Measurements from ENCODE around the gene SFXN3. TPM values are rescaled to one million over a fixed set of nuclear protein-coding genes. Genes with fewer than 3 reads are reported as not detected.

Gene SFXN3
- total and polyA plus RNA-seq, 10 of the 15 experiments (the other 5 are each of a cell fraction or from before 2014, with no cell fraction given): 0.05 to 11.3 (median 1.2) TPM

- ChIA-PET CTCF (interaction anchor here (0.8 to 24.4 kb wide), 8 partner anchors 1 to 80 kb away, joined by 3 to 885 read pairs (median 16); partner anchors contain the start of genes KAZALD1, PDZD7 and SFXN3), RAD21 (ENCODE audit: unreplicated experiment) (interaction anchor here (1.4 to 7.5 kb wide), 5 partner anchors 11 to 80 kb away, joined by 4 to 68 read pairs (median 32); no protein-coding TSS in a partner anchor), SMC1A (ENCODE audit: uncharacterized antibody, unreplicated experiment) (interaction anchor here (1.0 to 2.9 kb wide), 5 partner anchors 8 to 80 kb away, joined by 4 to 16 read pairs (median 8); no protein-coding TSS in a partner anchor), POLR2A (interaction anchor here (0.6 to 5.2 kb wide), 13 partner anchors 10 to 1556 kb away, joined by 3 to 42 read pairs (median 5); partner anchors contain the start of genes OGA, PDZD7 and SFXN3)
- Histone ChIP-seq H3K36me3 (ENCODE audit: control insufficient read depth in 2 of 2, insufficient read depth in 2 of 2, low read length in 1 of 2) (no peaks in the 10 kb centered on the region), H3K4me1 (ENCODE audit: control insufficient read depth, insufficient read depth, low read length) (peaks cover 39% of the 10 kb centered on the region), H4K20me1 (ENCODE audit: control insufficient read depth, insufficient read depth) (no peaks in the 10 kb centered on the region), H3K9ac (ENCODE audit: control insufficient read depth, insufficient read depth, low read length) (peak within 1 kb of the TSS; percentile 98), H3K79me2 (ENCODE audit: control insufficient read depth, insufficient read depth, low read length) (peaks cover 20% of the 10 kb centered on the region), H3K27me3 (replicated peaks in 1 of 2; ENCODE audit: control insufficient read depth in 2 of 2, insufficient read depth in 2 of 2, low read length in 1 of 2) (peaks cover 0 to 3% of the 10 kb centered on the region in 2 experiments; a peak in 1 of 4 replicates), H3K4me3 (peak within 1 kb of the TSS; percentile 95), H3K4me2 (ENCODE audit: control insufficient read depth, insufficient read depth) (peak within 1 kb of the TSS; percentile 82), H2AFZ (ENCODE audit: control insufficient read depth, low read depth, low read length) (peak within 1 kb of the TSS; percentile 93), H3K27ac (ENCODE audit: control insufficient read depth, insufficient read depth) (peak within 1 kb of the TSS; percentile 98), H3K9me3 (replicated peaks; ENCODE audit: control insufficient read depth, insufficient read depth, low read length) (no peaks in the 10 kb centered on the region)
- 84% methylated on average over 27 of the region's 31 CpGs for whole genome bisulfite sequencing (ENCODE audit: insufficient coverage, insufficient replicate concordance, low lambda C conversion rate, missing lambda C conversion rate)
- ATAC-seq: peak; percentile 37
- no peak for FAIRE-seq
- BruUV-seq (replicated peaks): no TSS peak
- DNase-seq (ENCODE audit: low read depth, low spot score): no peak
- in situ Hi-C loops (cut with MboI) (no loop called here), intact Hi-C loops (cut with micrococcal nuclease; ENCODE audit: unreplicated experiment) (loop anchor here (1.0 kb wide), 1 partner anchor 62 kb away; the partner anchor contains the start of gene LZTS2)
- TF ChIP-seq TAF1 (IDR thresholded peaks at IDR 0.05; ENCODE audit: borderline replicate concordance, low read depth, low read length) (no peak), CHD4 (IDR thresholded peaks at IDR 0.05) (no peak), YBX1 (IDR thresholded peaks at IDR 0.05) (no peak), TCF7 (IDR thresholded peaks at IDR 0.05; ENCODE audit: borderline replicate concordance) (no peak), EED (IDR thresholded peaks at IDR 0.05; ENCODE audit: low read depth) (peak; percentile 9; the same call in 1 of the 2 replicates), SIN3A (IDR thresholded peaks at IDR 0.05; ENCODE audit: low read depth, low read length) (0 out of 2 replicates have a peak, but pooled peaks have one; percentile 18), HDGF (IDR thresholded peaks at IDR 0.05) (peak; percentile 51; the same call in 1 of the 2 replicates), ZBTB40 (IDR thresholded peaks at IDR 0.05; ENCODE audit: borderline replicate concordance) (0 out of 2 replicates have a peak, but pooled peaks have one; percentile 29), IKZF1 (conservative IDR thresholded peaks at IDR 0.05) (no peak), ESRRA (IDR thresholded peaks at IDR 0.05; ENCODE audit: low read length) (no peak), MEF2B (IDR thresholded peaks at IDR 0.05; ENCODE audit: partially characterized antibody, poor library complexity, severe bottlenecking) (no peak), CHD1 (IDR thresholded peaks at IDR 0.05; ENCODE audit: low read depth, low read length) (0 out of 2 replicates have a peak, but pooled peaks have one; percentile 15), MLLT1 (IDR thresholded peaks at IDR 0.05) (no peak)
- TF ChIP-seq, protein P1, sequence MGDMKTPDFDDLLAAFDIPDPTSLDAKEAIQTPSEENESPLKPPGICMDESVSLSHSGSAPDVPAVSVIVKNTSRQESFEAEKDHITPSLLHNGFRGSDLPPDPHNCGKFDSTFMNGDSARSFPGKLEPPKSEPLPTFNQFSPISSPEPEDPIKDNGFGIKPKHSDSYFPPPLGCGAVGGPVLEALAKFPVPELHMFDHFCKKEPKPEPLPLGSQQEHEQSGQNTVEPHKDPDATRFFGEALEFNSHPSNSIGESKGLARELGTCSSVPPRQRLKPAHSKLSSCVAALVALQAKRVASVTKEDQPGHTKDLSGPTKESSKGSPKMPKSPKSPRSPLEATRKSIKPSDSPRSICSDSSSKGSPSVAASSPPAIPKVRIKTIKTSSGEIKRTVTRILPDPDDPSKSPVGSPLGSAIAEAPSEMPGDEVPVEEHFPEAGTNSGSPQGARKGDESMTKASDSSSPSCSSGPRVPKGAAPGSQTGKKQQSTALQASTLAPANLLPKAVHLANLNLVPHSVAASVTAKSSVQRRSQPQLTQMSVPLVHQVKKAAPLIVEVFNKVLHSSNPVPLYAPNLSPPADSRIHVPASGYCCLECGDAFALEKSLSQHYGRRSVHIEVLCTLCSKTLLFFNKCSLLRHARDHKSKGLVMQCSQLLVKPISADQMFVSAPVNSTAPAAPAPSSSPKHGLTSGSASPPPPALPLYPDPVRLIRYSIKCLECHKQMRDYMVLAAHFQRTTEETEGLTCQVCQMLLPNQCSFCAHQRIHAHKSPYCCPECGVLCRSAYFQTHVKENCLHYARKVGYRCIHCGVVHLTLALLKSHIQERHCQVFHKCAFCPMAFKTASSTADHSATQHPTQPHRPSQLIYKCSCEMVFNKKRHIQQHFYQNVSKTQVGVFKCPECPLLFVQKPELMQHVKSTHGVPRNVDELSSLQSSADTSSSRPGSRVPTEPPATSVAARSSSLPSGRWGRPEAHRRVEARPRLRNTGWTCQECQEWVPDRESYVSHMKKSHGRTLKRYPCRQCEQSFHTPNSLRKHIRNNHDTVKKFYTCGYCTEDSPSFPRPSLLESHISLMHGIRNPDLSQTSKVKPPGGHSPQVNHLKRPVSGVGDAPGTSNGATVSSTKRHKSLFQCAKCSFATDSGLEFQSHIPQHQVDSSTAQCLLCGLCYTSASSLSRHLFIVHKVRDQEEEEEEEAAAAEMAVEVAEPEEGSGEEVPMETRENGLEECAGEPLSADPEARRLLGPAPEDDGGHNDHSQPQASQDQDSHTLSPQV (IDR thresholded peaks at IDR 0.05): no peak
Observed at GRCh38 chr10:101061624-101062231, 30.7 kb downstream of the SFXN3 start, which contains the start of gene KAZALD1. Gene KAZALD1, plus strand, starts transcription at chr10:101061989. Its CDS starts 604 bp downstream, at chr10:101062593.
